ENCODE data around the gene PIAS4.

PIAS4 gene

GRCh38 chr19:3968556-3969434 lies 38.7 kb upstream of the PIAS4 start (continued):
- no peak for TF ChIP-seq ZSCAN5A (tag by site-specific recombination; IDR thresholded peaks at IDR 0.05)
- TF ChIP-seq ZFHX2 (tag by site-specific recombination; conservative IDR thresholded peaks at IDR 0.05), result no peak
- peak; percentile 80; the same call in 1 of the 2 replicates for TF ChIP-seq ZNF561 (tag by site-specific recombination; IDR thresholded peaks at IDR 0.05; ENCODE audit: borderline replicate concordance)
- peak; percentile 81 for TF ChIP-seq SP3 (tag by site-specific recombination; IDR thresholded peaks at IDR 0.05)
- TF ChIP-seq ZNF654 (tag by site-specific recombination; IDR thresholded peaks at IDR 0.05; ENCODE audit: low read depth), result peak; percentile 3; the same call in 1 of the 2 replicates
- TF ChIP-seq ZBTB6 (tag by site-specific recombination; IDR thresholded peaks at IDR 0.05), result peak; percentile 77
- TF ChIP-seq CTCF (tag by site-specific recombination; IDR thresholded peaks at IDR 0.05), result no peak
- no peak for TF ChIP-seq ZNF354C (tag by site-specific recombination; IDR thresholded peaks at IDR 0.05; ENCODE audit: borderline replicate concordance, low read depth)
- peak; percentile 94 for TF ChIP-seq ZNF366 (tag by site-specific recombination; conservative IDR thresholded peaks at IDR 0.05)
- TF ChIP-seq YY2 (tag by site-specific recombination; IDR thresholded peaks at IDR 0.05), result no peak
- no peak for TF ChIP-seq ZNF37A (tag by site-specific recombination; IDR thresholded peaks at IDR 0.05)
- peak; percentile 98 for TF ChIP-seq KLF10 (tag by site-specific recombination; IDR thresholded peaks at IDR 0.05)
- TF ChIP-seq PRDM6 (tag by site-specific recombination; IDR thresholded peaks at IDR 0.05), result no peak; the same call in 1 of the 2 replicates
- TF ChIP-seq OSR2 (tag by site-specific recombination; IDR thresholded peaks at IDR 0.05), result peak; percentile 43; the same call in 1 of the 2 replicates
- no peak for TF ChIP-seq ZNF791 (tag by site-specific recombination; IDR thresholded peaks at IDR 0.05)
- no peak for TF ChIP-seq PRDM4 (tag by site-specific recombination; IDR thresholded peaks at IDR 0.05)
- TF ChIP-seq ZNF548 (tag by site-specific recombination; IDR thresholded peaks at IDR 0.05), result no peak
- peak; percentile 42 for TF ChIP-seq PRDM10 (tag by site-specific recombination; IDR thresholded peaks at IDR 0.05)
- no peak for TF ChIP-seq ZNF391 (tag by site-specific recombination; IDR thresholded peaks at IDR 0.05; ENCODE audit: borderline replicate concordance, low read depth)
- no peak for TF ChIP-seq YY1 (tag by site-specific recombination; IDR thresholded peaks at IDR 0.05)
- no peak for TF ChIP-seq ZNF155 (tag by site-specific recombination; IDR thresholded peaks at IDR 0.05)
- TF ChIP-seq ZNF398 (tag by site-specific recombination; IDR thresholded peaks at IDR 0.05), result no peak

All from HEK293 (cell line).